HT-29 (cell line): ENCODE data around the gene KIAA0930. TPM values are rescaled to one million over a fixed set of nuclear protein-coding genes. Genes with fewer than 3 reads are reported as not detected.
"Not testable (repeated sequence)": the region's sequence is repeated elsewhere in the genome, so short reads cannot be mapped to it uniquely, and the experiment has no call there.

Experiments
- DNase-seq: peaks from one replicate; pipeline ENCODE4 v3.0.0-alpha.2; 2015; ENCODE audit warnings: low spot score
- total RNA-seq: library from RNA; depleted of rRNA; stranded (reverse); fragments of >200 nt; shearing (Covaris generic); gene quantifications from 2 replicates; pipeline ENCODE4 v1.2.3, GENCODE V29; 2014; rRNA removed

Gene KIAA0930
- total RNA-seq: 43.2 and 49.0 TPM in 2 replicates

DNA sequence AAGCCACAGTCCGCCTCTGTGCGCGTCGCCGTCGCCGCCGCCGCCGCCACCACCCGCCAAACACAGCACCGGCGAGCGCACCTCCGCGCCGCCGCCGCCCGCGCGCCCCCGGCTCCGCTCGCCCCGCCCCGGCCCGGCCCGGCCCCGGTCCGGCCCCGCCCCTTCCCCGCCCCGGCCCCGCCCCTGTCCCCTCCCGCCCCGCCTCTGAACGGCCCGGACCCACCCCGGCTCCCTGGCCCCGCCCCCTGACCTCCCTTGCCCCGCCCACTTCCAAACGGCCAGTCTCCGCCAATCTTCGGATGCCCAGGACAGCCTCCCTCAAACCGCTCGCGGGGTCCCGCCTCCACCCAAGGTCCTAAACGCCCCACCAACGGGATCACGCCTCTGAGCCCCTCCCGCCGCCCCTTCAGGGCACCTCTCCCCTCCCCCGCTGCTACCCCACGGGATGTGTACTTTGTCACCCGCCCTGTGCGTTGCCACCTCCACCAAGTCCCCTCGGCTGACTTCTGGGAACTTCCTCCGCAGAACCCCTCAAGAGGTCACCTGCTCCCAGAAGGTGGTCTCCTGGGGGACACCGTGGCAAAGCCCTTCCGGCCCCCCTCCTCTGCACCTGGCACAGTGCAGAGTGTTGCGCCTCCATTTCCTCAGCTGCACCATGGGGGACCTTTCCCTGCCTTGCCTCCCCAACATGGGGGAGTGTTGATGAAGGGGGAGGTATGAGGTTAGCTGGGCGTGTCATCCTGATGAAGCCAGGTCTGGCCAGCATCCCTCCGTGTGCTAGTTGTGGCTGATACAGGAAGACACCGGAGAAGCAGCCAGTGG, at the start of gene KIAA0930:
Gene KIAA0930, minus strand, starts transcription at position 85 of the 822 bp plus-strand sequence. CDS start 191 bp downstream, outside the sequence.
- DNase-seq: peak; percentile 37

DNA sequence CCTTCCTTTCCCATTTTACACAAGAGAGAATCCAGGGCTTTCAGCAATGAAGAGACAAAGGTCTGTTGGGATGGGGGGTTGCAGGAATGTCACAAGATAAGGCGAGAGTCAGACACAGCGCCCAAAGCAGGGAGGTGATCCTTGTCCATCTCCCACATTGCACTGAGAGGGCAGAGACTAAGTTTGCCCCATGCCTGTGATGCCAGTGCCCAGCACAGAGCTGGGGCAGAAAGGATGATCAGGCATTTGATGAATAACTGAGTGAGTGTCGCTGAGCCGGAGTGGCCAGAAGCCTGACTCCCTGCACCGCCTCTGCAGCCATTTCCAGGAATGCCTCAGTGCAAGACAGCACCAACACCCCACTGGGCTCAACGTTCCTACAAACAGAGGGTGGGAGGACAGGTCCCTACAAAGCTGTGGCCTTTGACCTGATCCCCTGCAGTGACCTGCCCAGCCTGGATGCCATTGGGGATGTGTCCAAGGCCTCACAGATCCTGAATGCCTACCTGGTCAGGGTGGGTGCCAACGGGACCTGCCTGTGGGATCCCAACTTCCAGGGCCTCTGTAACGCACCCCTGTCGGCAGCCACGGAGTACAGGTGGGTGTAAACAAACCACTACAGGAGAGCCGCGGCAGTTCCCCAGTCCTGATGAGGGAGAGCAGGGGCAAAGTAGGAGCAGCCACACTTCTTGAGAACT, 46.3 kb upstream of the KIAA0930 start:
- no peak for DNase-seq

DNA sequence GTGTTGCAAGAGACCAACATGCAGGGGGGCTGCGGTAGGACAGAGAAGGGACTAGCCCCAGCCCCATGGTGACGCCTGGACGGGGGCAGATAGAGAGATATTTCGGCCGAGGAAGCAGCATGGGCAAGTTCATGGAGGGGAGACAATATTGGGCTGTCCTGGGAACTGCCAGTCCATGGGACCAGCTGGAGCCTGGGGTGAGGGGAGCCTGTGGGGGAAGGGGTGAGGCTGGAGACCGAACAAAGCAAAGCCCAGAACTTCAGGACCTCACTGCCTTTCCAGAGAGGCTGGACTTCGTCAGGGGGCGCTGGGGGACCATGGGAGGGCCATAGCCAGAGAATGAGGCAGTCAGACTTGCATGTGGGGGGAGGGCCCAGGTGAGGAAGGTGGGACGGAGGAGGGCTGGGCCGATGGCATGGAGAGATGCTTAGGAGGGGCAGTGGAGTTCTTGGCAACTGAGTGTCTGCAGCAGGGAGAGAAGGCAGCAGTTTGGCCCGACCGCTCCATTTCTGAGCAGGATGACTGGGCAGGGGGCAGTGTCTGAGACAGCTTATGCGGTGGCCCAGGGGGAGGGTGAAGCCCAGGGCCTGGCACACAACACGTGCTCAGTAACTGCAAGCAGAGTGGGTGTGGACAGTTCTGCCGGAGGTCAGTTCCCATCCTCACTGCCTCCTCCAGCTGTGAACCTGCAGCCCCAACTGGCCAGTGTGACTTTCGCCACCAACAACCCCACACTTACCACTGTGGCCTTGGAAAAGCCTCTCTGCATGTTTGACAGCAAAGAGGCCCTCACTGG, 44.8 kb upstream of the KIAA0930 start:
- no peak for DNase-seq

DNA sequence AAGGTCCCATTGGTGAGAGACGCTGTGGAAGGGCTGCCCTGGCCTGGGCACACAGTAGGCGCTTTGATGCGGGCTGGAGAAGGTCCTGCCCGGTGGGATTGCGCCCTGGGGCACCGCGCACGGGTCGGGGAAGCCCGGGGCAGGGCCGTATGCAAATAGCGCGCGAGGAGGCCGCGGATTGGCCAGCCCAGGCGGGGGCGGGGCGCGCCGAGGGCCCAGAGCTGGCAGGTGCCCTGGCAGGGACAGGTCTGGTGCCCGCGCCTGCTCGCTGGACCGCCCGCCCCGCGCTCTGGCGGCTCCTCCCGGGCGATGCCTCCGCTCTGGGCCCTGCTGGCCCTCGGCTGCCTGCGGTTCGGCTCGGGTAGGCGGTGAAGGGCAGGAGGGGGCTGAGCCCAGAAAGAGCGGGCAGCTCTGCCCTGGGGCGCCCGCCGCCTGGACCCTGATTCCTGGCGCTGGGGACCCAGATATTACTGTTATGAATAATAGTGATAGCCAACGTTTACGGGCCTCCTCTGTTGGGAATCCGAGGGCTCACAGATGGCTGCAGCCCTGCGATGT, 44.1 kb upstream of the KIAA0930 start, which contains the start of gene UPK3A:
Gene UPK3A, plus strand, starts transcription at position 245 of the 558 bp plus-strand sequence. Its CDS starts 65 bp downstream, at position 310.
- peak; percentile 70 for DNase-seq

GRCh38 chr22:45281010-45281409, 40.3 kb upstream of the KIAA0930 start:
- DNase-seq: no peak

DNA sequence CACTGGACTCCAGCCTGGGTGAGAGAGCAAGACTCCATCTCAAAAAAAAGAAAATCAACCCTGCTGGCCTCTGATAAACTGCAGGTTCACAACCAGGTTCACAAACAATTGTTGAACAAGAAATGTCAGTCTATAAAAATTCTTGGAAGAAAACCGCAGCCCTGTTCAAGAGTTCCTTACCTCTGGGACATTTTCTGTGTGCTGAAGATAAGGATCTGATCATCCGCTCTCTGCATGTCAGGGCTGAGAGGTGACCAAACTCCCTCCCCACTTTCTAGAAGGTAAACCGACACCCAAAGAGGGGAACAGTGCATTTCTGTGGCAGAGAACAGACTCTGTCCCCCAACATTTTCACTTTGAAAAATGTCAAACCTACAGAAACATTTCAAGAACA, 39.9 kb upstream of the KIAA0930 start:
- DNase-seq: peak; percentile 60

- DNase-seq: no peak
These were observed 37.4 kb upstream of the KIAA0930 start for GRCh38 chr22:45278125-45278524.

- not testable (repeated sequence) for DNase-seq
These were observed 37.0 kb upstream of the KIAA0930 start for GRCh38 chr22:45277720-45278119.

DNA sequence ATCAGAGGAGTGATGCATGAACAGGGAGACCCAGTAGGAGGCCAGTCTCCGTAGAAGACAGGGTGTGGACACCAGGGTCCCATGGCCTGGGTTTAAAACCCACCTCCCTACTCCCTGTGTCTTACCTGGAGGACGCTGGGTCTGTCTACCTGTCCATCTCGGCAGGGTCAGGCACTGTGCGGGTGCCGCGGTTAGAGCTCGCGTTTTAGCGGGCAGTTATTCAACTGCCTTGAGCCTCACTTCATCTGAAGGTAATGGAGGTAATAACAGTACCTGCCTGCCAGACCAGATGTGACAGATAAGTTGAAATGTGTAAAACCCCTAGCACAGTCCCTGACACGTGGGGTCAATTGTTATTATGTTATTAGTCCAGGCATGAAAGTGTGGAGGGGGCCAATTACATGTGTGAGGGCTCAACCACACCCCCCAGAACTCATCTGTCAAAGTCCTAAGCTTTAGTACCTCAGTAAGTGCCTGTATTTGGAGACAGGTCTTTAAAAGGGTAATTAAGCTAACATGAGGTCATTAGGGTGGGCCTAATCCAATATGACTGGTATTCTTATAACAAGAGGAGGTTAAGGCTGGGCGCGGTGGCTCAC, 35.9 kb upstream of the KIAA0930 start:
- DNase-seq: no peak

DNA sequence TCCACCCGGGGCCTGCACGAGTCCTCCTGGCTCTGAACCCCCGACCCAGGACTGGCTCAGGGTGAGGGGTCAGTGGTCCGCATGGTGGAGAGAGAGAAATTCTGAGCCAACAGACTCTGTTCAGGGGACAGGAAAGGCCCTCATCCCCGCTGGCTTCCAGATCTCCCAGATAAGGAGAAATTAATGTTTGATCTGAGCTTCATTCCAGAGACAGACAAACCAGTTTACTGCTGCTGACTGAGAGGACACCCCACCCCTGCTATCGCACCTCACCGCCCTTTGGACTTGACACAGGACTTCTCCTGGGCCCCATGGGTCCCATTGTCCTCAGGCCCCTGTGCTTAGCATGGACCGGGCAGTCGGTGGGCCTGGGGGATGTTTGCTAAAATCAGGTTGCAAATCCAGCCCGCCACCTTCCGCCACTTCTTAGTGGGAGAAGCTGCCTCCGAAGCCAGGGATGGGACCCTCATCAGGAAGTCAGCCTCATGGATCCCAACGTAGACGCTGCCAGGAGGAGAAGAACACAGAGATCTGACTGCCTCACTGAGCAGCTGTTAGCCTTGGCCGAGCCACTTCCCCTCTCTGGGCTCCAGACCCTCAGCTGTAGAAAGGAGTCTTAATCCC, 32.9 kb upstream of the KIAA0930 start:
- peak; percentile 71 for DNase-seq

DNA sequence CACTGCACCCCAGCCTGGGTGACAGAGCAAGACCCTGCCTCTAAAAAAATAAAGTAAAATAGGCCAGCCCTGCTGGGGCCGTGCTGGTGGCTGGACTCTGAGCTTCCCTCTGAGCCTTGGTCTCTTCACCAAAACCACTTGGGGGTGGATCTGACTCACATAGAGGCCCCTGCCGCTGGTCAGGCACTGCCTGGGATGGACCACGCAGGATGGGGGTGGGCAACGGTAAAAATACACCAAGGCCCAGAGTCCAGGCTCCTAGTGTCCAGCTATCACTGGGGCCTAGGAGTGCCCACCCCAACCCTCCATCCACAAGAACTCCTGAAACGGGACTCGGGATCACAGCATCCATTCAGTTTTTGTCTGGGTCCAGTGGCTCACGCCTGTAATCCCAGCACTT, 31.8 kb upstream of the KIAA0930 start:
- no peak for DNase-seq

DNA sequence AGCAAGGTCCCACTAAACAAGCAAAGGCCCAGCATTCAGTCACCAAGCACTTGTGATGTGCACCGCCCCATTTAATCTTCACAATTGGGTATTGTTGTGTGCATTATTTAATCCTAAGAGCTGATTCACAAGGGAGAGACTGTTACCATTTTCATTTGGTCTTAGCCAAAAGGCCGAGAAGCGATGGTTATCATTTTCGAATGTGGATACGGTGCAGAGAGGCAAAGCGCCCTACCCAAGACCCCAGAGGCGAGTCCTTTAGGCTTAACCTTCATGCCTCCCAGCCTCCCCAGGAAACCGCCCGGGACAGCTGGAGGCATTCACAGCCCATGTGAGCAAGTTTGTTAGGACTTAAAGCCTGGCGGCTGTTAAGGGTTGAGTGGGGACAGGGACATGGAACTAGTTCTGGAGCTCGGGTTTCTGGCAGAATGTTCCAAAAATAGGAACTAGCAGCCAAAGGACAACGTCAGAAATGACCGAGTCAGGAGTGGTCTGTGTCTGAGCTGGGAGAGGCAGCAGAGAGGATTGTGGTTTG, 31.0 kb upstream of the KIAA0930 start:
- DNase-seq: peak; percentile 51

DNA sequence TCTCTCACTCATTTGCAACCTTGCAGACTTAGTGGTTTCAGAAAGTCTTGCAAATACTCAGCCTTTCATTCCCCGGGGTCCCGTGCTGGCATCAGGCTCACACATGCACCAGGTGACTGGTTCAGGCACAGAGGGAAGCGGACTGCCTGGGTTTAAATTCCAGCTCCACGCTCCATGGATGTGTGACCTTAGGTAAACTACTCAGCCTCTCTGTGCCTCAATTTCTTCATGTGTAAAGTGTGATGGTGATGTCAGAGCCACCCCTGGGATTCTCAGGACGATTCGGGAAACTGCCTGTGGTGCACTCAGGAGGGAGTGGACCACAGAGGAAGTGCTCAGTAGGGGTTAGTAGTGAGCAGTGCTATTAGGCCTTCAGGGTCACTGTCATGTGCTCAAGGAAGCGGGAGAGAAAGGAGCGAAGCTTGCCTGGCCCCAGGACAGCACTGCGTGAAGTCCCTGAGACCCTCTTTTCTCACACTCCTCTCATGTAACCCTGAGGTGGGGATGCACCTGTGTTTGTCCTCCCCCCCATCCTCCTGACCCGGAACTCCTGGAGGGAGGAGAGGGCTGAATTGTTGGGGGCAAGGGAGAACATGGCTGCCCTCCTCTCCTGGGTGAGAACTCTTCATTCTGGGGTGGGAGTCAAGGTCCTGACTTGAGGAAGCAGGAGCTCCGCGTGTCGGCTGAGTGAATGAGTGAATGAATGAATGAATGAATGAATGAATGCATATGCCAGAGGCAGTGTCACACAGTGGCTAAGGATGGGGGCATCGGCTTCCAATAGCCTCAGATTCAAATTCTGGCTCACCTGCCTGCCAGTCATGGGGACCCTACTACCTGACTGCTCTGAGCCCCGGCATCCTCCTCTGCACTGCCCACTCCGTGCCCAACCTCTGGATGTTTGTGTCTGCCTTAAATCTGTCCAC, 29.7 kb upstream of the KIAA0930 start:
- no peak for DNase-seq

DNA sequence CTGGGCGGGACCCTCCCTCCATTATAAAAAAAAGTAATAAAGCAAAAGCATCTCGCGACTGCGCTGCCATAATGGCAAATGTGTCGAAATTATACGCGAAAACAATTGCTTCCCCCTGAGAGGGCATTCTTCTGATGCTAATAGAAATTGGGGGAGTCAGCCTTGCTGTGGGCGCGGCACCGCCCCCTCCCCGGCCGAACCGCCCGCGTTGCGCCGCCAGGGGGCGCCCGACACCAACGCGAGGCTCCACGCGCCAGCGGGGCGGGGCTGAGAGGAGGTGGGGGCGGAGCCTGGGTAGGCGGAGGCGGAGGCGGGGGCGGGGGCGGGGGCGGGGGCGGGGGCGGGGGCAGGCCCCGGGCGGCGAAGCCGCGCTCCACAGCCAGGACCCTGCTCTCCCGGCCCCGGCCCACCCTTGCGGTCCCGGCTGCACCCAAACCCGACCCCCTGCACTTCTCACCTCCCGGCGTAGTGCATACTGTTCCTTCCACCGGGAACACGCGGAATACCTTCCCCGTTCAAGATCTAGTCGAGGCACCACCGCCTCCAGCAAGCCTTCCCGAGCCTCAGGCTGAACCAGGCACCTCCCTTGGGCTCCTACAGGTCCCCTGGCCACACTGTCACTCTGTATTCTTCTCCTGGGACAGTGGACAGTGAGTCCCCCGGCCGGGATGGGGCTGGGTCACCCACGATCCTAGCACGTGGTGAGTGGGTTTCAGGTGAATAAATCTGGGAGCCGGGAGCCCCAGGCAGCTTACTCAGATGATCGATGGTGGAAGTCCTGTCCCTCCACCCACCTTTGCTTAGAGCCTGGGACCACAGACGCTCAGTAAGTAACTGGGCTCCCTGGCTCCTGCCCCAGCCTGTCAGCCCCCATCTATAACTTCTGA, 28.5 kb upstream of the KIAA0930 start:
- DNase-seq: peak; percentile 61

DNA sequence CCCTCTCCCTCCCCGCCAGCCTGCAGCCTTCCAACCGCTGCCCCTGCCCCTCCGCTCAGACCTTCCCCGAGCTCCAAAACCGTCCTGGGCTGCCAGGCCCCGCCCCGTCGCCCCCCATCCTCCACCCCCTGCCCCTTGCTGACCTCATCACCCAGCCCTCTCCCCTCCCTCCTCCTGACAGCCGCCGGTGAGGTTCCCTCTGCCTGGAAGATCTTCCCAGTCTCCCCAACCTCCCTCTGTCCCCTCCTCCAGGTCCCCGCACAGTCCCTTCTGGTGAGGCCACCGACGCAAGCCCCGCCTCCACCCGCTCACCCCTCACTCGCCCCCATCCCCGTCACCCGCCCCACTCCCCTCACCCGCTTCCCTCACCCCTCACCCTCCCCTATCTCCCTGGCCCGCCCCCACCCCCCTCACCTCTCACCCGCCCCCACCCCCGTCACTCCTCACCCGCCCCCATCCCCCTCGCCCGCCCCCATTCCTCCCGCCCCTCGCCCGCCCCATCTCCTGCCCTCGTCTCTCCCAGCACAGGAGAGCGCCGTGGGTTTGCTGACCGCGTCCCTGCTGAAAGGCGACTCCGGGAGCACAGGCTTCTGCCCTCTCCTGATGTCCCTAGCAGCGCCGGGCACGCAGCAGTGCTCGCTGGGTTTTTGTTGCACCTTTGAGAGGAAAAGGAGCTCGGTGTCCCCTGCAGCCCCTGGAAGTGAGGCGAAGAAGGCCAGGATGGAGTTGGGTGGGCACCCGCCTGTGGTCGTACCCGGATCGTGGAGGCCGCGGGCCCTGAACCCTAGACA, 27.7 kb upstream of the KIAA0930 start:
- peak; percentile 12 for DNase-seq

DNA sequence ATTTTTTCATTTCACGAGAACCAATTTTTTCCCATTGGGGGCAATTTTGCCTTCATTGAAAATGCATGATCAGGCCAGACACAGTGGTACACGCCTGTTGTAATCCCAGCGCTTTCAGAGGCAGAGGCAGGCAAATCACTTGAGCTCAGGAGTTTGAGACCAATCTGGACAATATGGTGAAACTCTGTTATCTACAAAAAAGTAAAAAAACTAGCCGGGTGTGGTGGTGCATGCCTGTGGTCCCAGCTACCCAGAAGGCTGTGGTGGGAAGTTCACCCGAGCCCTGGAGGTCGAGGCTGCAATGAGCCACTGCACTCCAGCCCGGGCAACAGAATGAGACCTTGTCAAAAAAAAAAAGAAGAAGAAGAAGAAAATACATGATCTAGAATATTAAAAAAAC, 24.8 kb upstream of the KIAA0930 start:
- DNase-seq: no peak
